Measurements from ENCODE around the gene SORBS1. TPM values are rescaled to one million over a fixed set of nuclear protein-coding genes. Genes with fewer than 3 reads are reported as not detected.

The SORBS1 gene
- total and polyA plus RNA-seq, 2 of the 13 experiments (the other 11 are each of a cell fraction or from before 2014, with no cell fraction given) = 16.8 to 39.8 TPM

DNA sequence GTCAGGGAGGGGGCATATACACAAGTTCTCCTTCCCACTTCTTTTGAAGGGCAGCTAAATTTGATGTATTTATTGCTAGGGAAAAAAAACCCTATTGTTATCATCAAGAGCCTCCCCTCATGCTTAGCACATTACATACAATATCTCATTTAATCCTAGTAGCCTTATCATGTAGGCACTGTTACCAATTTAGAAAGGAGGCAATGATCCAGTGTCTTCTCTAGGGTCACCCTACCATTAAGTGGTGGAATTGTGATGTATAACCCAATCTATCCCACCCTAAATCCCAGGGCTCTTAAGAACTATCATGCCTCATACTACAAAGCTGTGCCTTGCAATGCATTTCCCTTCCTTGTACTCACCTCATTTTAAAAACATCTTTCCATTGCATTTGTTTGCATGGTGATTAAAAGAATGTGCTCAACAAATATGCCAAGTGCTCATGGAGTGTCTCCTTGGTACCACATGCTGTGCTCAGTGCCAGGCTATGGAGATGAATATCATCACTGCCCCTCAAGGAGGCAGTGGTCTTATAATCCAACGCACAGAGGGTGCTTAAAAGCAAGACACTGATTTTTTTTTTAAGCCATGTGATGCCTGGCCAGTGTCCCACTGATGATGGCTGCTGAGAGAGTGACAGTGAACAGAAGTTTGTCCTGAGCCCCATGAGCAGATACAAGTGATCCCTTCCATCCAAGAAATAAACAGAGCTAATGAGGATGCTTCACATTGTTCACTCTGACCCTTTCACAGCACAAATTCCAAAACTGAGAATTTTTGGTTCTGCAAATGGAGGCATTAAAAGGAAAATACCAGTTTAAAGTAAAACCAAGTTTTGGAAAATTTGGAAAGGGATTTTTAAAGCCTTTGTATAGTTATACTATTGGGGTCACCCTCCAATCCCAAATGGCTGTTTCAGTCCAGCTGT is 98.2 kb downstream of the SORBS1 start:
- Histone ChIP-seq H3K36me3 (replicated peaks in 1 of 2; ENCODE audit: control insufficient read depth in 1 of 2, insufficient read depth in 2 of 2, low read length in 2 of 2) (no peaks in the 10 kb centered on the region; a peak in 2 of 5 replicates), H3K4me2 (ENCODE audit: low read depth, low read length) (no peak overlapping the region), H2AFZ (ENCODE audit: low read length) (no peak overlapping the region), H4K20me1 (ENCODE audit: insufficient read depth, low read length) (no peaks in the 10 kb centered on the region), H3K79me2 (ENCODE audit: insufficient read depth, low read length) (peaks cover 14% of the 10 kb centered on the region), H3K9me3 (ENCODE audit: low read length) (no peaks in the 10 kb centered on the region), H3K27ac (ENCODE audit: extremely low read length, insufficient read depth, low read length) (no peak overlapping the region), H3K4me1 (ENCODE audit: insufficient read depth, low read length) (peaks cover 89% of the 10 kb centered on the region), H3K4me3 (replicated peaks in 1 of 3; ENCODE audit: insufficient read depth in 1 of 3, low read depth in 2 of 3, low read length in 3 of 3) (no peak overlapping the region), H3K9ac (ENCODE audit: insufficient read depth, low read depth, low read length) (no peak overlapping the region), H3K27me3 (ENCODE audit: control insufficient read depth in 1 of 2, insufficient read depth in 2 of 2, low read length in 2 of 2) (no peaks in the 10 kb centered on the region)
- WGBS (ENCODE audit: low lambda C conversion rate) = 100% methylated on average over 1 of the region's 1 CpG
- no peak for DNase-seq (ENCODE audit: low spot score)
- no peak for ATAC-seq
- FAIRE-seq = no peak
- CTCF ChIA-PET (ENCODE audit: low intra/inter-chr PET ratio, low total read pairs) = no interaction called here
- POLR2A ChIA-PET = no interaction called here
- TF ChIP-seq NONO (IDR thresholded peaks at IDR 0.05) = no peak
- TF ChIP-seq NONO (CRISPR knock-in tag; conservative IDR thresholded peaks at IDR 0.05) = no peak
- no peak for TF ChIP-seq EP300 (IDR thresholded peaks at IDR 0.05; ENCODE audit: low read depth in 2 of 2, low read length in 2 of 2)
- no peak for TF ChIP-seq EP300 (CRISPR knock-in tag; IDR thresholded peaks at IDR 0.05; ENCODE audit: borderline replicate concordance)
- intact Hi-C loops (cut with micrococcal nuclease; ENCODE audit: unreplicated experiment) = no loop called here
- no TSS peak for BruUV-seq (replicated peaks)
- in situ Hi-C loops (cut with HindIII; ENCODE audit: extremely low pct_ligation_motif_present, low pct_unique_long_range_greater_than_20kb) = no loop called here

DNA sequence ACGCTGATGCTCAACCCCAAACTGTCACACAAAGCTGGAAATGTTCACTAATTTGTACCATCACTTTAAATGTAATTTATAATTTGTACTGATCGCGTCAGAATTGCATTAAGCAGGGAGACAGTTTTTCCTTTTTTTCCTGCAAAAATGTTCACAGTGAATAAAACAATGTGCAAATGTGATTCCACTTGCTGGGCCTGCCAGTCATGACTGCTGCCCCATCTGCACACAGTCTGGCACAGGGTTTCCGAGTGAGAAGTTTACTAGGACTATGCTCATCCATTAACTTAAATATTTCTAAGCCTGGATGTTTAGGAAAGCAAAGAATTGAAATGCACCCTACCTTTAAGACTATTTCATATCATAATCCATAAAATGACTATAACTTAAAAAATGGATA is 99.6 kb downstream of the SORBS1 start:
- H3K27me3 ChIP-seq (ENCODE audit: control insufficient read depth in 1 of 2, insufficient read depth in 2 of 2, low read length in 2 of 2) = no peaks in the 10 kb centered on the region
- no TSS peak for BruUV-seq (replicated peaks)
- H3K4me2 ChIP-seq (ENCODE audit: low read depth, low read length) = no peak overlapping the region
- H2AFZ ChIP-seq (ENCODE audit: low read length) = no peak overlapping the region
- no peak overlapping the region for H3K9ac ChIP-seq (ENCODE audit: insufficient read depth, low read depth, low read length)
- no peaks in the 10 kb centered on the region for H4K20me1 ChIP-seq (ENCODE audit: insufficient read depth, low read length)
- H3K36me3 ChIP-seq (replicated peaks in 1 of 2; ENCODE audit: control insufficient read depth in 1 of 2, insufficient read depth in 2 of 2, low read length in 2 of 2) = no peaks in the 10 kb centered on the region; a peak in 2 of 5 replicates
- H3K9me3 ChIP-seq (ENCODE audit: low read length) = no peaks in the 10 kb centered on the region
- in situ Hi-C loops (cut with HindIII; ENCODE audit: extremely low pct_ligation_motif_present, low pct_unique_long_range_greater_than_20kb) = no loop called here
- DNase-seq (ENCODE audit: low spot score) (no peak), ATAC-seq (no peak), FAIRE-seq (no peak)
- 99% methylated on average over 4 of the region's 4 CpGs for WGBS (ENCODE audit: low lambda C conversion rate)
- ChIA-PET CTCF (ENCODE audit: low intra/inter-chr PET ratio, low total read pairs) (no interaction called here), POLR2A (no interaction called here)
- peaks cover 14% of the 10 kb centered on the region for H3K79me2 ChIP-seq (ENCODE audit: insufficient read depth, low read length)
- H3K4me1 ChIP-seq (ENCODE audit: insufficient read depth, low read length) = peaks cover 89% of the 10 kb centered on the region
- no peak overlapping the region for H3K27ac ChIP-seq (ENCODE audit: extremely low read length, insufficient read depth, low read length)
- intact Hi-C loops (cut with micrococcal nuclease; ENCODE audit: unreplicated experiment) = no loop called here
- H3K4me3 ChIP-seq (replicated peaks in 1 of 3; ENCODE audit: insufficient read depth in 1 of 3, low read depth in 2 of 3, low read length in 3 of 3) = no peak overlapping the region
- TF ChIP-seq, protein P1, sequence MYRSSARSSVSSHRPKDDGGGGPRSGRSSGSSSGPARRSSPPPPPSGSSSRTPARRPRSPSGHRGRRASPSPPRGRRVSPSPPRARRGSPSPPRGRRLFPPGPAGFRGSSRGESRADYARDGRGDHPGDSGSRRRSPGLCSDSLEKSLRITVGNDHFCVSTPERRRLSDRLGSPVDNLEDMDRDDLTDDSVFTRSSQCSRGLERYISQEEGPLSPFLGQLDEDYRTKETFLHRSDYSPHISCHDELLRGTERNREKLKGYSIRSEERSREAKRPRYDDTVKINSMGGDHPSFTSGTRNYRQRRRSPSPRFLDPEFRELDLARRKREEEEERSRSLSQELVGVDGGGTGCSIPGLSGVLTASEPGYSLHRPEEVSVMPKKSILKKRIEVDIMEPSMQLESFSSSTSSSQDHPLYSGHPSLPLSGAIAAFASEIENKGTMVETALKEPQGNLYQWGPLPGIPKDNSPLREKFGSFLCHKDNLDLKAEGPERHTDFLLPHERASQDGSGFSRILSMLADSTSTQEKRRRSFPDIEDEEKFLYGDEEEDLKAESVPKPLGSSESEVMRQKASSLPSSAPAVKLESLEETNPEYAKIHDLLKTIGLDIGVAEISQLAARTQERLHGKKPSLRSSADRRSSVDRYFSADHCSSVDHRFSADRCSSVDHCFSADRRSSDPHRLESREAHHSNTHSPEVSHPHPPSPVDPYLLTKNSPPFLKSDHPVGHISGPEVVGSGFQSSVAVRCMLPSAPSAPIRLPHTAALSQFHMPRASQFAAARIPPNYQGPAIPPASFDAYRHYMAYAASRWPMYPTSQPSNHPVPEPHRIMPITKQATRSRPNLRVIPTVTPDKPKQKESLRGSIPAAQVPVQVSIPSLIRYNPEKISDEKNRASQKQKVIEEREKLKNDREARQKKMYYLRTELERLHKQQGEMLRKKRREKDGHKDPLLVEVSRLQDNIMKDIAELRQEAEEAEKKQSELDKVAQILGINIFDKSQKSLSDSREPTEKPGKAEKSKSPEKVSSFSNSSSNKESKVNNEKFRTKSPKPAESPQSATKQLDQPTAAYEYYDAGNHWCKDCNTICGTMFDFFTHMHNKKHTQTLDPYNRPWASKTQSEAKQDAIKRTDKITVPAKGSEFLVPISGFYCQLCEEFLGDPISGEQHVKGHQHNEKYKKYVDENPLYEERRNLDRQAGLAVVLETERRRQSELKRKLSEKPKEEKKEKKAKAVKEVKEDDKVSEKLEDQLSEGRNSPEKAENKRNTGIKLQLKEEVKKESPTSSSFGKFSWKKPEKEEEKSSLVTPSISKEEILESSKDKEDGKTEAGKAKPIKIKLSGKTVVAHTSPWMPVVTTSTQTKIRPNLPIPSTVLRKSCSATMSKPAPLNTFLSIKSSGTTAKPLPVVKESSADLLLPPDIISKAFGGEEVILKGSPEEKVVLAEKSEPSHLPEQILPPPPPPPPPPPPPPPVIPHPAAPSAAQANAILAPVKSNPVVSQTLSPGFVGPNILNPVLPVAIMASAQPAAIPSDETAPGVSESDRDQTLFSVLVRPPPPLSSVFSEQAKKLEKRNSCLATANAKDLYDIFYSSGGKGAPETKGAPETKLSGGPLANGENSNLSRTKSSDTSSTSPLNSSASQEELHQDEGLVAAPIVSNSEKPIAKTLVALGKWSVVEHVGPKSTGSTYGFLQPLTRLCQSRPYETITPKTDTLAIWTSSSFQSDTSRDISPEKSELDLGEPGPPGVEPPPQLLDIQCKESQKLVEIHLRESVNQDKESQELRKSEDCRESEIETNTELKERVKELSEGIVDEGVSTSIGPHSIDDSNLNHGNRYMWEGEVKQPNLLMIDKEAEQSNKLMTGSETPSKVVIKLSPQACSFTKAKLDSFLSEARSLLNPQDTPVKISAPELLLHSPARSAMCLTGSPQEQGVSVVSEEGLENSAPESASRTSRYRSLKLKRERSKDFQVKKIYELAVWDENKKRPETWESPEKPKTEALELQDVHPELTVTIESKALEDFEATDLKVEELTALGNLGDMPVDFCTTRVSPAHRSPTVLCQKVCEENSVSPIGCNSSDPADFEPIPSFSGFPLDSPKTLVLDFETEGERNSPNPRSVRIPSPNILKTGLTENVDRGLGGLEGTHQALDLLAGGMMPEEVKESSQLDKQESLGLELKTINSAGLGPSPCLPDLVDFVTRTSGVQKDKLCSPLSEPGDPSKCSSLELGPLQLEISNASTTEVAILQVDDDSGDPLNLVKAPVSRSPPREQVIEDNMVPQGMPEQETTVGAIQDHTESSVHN (CRISPR knock-in tag; IDR thresholded peaks at IDR 0.05) = no peak
- no peak for TF ChIP-seq NFRKB (IDR thresholded peaks at IDR 0.05)
- TF ChIP-seq, protein P2, sequence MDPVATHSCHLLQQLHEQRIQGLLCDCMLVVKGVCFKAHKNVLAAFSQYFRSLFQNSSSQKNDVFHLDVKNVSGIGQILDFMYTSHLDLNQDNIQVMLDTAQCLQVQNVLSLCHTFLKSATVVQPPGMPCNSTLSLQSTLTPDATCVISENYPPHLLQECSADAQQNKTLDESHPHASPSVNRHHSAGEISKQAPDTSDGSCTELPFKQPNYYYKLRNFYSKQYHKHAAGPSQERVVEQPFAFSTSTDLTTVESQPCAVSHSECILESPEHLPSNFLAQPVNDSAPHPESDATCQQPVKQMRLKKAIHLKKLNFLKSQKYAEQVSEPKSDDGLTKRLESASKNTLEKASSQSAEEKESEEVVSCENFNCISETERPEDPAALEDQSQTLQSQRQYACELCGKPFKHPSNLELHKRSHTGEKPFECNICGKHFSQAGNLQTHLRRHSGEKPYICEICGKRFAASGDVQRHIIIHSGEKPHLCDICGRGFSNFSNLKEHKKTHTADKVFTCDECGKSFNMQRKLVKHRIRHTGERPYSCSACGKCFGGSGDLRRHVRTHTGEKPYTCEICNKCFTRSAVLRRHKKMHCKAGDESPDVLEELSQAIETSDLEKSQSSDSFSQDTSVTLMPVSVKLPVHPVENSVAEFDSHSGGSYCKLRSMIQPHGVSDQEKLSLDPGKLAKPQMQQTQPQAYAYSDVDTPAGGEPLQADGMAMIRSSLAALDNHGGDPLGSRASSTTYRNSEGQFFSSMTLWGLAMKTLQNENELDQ (CRISPR knock-in tag; IDR thresholded peaks at IDR 0.05; ENCODE audit: borderline replicate concordance) = no peak
